Glutamatergic neuron (in vitro differentiated cells): Measurements from ENCODE around the gene WDR38. TPM values are rescaled to one million over a fixed set of nuclear protein-coding genes. Genes with fewer than 3 reads are reported as not detected.

Source experiments
- DNase-seq: peaks from one replicate; pipeline ENCODE4 v3.0.0; 2022
- H3K27ac Mint-ChIP-seq: one replicate; pipeline ENCODE4 v1.8.0; 2020; ENCODE audit warnings: mild to moderate bottlenecking, mixed read lengths, inconsistent platforms; ENCODE audit not compliant: unreplicated experiment
- H3K27me3 Mint-ChIP-seq: one replicate; pipeline ENCODE4 v1.8.0; 2020; ENCODE audit warnings: mild to moderate bottlenecking, moderate library complexity, mixed read lengths, inconsistent platforms; ENCODE audit not compliant: unreplicated experiment
- H3K36me3 Mint-ChIP-seq: one replicate; pipeline ENCODE4 v1.8.0; 2020; ENCODE audit warnings: mild to moderate bottlenecking, mixed read lengths, inconsistent platforms; ENCODE audit not compliant: unreplicated experiment
- H3K4me1 Mint-ChIP-seq: one replicate; pipeline ENCODE4 v1.8.0; 2020; ENCODE audit warnings: mild to moderate bottlenecking, low read depth, mixed read lengths, inconsistent platforms; ENCODE audit not compliant: unreplicated experiment
- H3K4me3 Mint-ChIP-seq: one replicate; pipeline ENCODE4 v1.8.0; 2020; ENCODE audit warnings: mild to moderate bottlenecking, mixed read lengths, inconsistent platforms; ENCODE audit not compliant: unreplicated experiment
- H3K9me3 Mint-ChIP-seq: one replicate; pipeline ENCODE4 v1.8.0; 2020; ENCODE audit warnings: mild to moderate bottlenecking, moderate library complexity, mixed read lengths, inconsistent platforms; ENCODE audit not compliant: unreplicated experiment
- total RNA-seq: library from RNA; stranded (reverse); fragmentation: NEBNext Ultra II Directional; extraction: Animal tissue kit (Norgen Biotek cat#: 25700); gene quantifications from one replicate; pipeline ENCODE4 v1.2.1, GENCODE V29; 2021; ENCODE audit not compliant: unreplicated experiment
- TF ChIP-seq, protein P1 (sequence below): fragments of 200-600 bp; sonication (generic); IDR thresholded peaks from one replicate; pipeline ENCODE4 v1.5.0; 2021; ENCODE audit not compliant: partially characterized antibody, unreplicated experiment

WDR38 gene
- total RNA-seq, 1 donor from 2014 or later: not detected

GRCh38 chr9:124859803-124860581 lies 6.7 kb downstream of the WDR38 start:
- Mint-ChIP-seq H3K9me3 (peaks cover 6% of the 10 kb centered on the region), H3K27me3 (peaks cover 4% of the 10 kb centered on the region), H3K27ac (peak overlapping the region; percentile 90)

DNA sequence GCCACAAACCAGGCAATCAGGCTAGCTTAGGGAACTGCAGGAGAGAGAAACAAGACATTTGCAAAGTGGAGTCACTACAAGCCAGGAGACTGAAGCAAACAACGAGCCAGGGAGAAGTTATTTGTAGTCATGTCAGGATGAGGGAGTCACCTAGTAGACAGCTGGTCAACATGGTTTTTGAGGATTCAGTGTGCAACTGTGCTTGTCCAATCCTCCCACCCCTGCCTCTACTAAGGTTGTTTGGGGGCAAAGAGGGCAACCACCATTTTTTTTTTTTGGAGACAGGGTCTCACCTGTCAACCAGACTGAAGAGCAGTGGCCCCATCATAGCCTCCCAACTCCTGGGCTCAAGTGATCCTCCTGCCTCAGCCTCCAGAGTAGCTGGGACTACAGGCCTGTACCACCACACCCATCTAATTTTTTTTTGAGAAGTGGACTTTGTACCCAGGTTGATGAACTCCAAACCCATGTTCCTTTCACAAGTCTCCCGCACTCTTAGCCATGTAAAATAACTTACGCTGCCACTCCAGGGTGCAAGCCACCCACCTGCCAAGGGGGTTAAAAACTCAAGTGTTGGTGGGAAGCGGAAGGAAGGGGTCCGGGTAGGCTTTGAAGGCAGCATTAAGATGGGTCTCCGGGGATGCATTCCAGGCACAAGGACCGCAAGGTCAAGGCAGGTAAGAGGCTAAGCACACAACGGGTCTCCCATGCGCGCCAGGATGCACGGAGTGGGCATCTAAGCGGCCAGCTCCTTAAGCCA lies 7.5 kb downstream of the WDR38 start:
- Mint-ChIP-seq H3K4me3 (peak overlapping the region; percentile 96), H3K9me3 (peaks cover 6% of the 10 kb centered on the region), H3K36me3 (no peaks in the 10 kb centered on the region), H3K27me3 (peaks cover 4% of the 10 kb centered on the region), H3K27ac (peak overlapping the region; percentile 90), H3K4me1 (peaks cover 6% of the 10 kb centered on the region)
- TF ChIP-seq, protein P1, sequence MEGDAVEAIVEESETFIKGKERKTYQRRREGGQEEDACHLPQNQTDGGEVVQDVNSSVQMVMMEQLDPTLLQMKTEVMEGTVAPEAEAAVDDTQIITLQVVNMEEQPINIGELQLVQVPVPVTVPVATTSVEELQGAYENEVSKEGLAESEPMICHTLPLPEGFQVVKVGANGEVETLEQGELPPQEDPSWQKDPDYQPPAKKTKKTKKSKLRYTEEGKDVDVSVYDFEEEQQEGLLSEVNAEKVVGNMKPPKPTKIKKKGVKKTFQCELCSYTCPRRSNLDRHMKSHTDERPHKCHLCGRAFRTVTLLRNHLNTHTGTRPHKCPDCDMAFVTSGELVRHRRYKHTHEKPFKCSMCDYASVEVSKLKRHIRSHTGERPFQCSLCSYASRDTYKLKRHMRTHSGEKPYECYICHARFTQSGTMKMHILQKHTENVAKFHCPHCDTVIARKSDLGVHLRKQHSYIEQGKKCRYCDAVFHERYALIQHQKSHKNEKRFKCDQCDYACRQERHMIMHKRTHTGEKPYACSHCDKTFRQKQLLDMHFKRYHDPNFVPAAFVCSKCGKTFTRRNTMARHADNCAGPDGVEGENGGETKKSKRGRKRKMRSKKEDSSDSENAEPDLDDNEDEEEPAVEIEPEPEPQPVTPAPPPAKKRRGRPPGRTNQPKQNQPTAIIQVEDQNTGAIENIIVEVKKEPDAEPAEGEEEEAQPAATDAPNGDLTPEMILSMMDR: no peak
- DNase-seq: no peak

More at GRCh38 chr9:124859803-124860581, 6.7 kb downstream of the WDR38 start:
- H3K36me3 Mint-ChIP-seq: no peaks in the 10 kb centered on the region
- TF ChIP-seq, protein P1: no peak
- H3K4me1 Mint-ChIP-seq: peaks cover 6% of the 10 kb centered on the region
- peak overlapping the region; percentile 96 for H3K4me3 Mint-ChIP-seq
- DNase-seq: no peak

GRCh38 chr9:124861342-124862229 lies 8.3 kb downstream of the WDR38 start, which contains the start of the genes ARPC5L and RPL35:
Gene ARPC5L, plus strand, starts transcription at chr9:124862130. Its CDS starts 7,161 bp downstream, at chr9:124869291.
Gene RPL35, minus strand, starts transcription at chr9:124861957. Its CDS starts 45 bp downstream, at chr9:124861912.
- peak within 1 kb of the TSS; percentile 91 for H3K27ac Mint-ChIP-seq
- peaks cover 4% of the 10 kb centered on the region for H3K27me3 Mint-ChIP-seq
- peaks cover 6% of the 10 kb centered on the region for H3K9me3 Mint-ChIP-seq
- H3K4me3 Mint-ChIP-seq: peak within 1 kb of the TSS; percentile 97
- DNase-seq: peak; percentile 96
- H3K4me1 Mint-ChIP-seq: peaks cover 6% of the 10 kb centered on the region
- H3K36me3 Mint-ChIP-seq: no peaks in the 10 kb centered on the region
- TF ChIP-seq, protein P1: peak; percentile 22

DNA sequence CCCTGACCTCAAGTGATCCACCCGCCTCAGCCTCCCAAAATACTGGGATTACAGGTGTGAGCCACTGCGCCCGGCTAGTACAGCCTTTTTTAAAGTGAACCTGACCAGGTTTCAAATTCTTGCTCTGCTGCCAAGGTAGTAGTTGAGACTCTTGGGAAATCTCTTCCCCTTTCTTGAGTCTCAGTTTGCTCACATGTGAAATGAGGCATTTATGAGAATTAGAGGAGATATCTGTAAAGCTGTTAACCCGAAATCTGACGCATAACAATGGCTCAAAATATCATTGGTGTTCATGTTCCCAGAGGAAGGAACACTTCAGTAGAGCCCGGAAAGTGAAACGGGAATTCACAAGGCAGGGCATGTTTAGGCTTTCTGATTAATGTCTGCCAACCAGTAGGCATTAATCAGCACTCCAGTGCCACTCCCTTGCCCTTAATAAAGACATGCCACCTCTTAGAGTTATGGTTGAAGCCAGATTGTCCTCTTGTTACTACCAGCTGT lies 10.2 kb downstream of the WDR38 start:
- no peak for DNase-seq
- TF ChIP-seq, protein P1: no peak
- Mint-ChIP-seq H3K4me1 (peaks cover 9% of the 10 kb centered on the region), H3K27ac (no peak overlapping the region), H3K27me3 (peaks cover 4% of the 10 kb centered on the region), H3K36me3 (no peaks in the 10 kb centered on the region), H3K4me3 (peak overlapping the region; percentile 7), H3K9me3 (peaks cover 7% of the 10 kb centered on the region)
